ENCODE data around the gene MTOR. TPM values are rescaled to one million over a fixed set of nuclear protein-coding genes. Genes with fewer than 3 reads are reported as not detected.

Gene MTOR
- total RNA-seq, 1 donor from 2014 or later, result 55.1 TPM

DNA sequence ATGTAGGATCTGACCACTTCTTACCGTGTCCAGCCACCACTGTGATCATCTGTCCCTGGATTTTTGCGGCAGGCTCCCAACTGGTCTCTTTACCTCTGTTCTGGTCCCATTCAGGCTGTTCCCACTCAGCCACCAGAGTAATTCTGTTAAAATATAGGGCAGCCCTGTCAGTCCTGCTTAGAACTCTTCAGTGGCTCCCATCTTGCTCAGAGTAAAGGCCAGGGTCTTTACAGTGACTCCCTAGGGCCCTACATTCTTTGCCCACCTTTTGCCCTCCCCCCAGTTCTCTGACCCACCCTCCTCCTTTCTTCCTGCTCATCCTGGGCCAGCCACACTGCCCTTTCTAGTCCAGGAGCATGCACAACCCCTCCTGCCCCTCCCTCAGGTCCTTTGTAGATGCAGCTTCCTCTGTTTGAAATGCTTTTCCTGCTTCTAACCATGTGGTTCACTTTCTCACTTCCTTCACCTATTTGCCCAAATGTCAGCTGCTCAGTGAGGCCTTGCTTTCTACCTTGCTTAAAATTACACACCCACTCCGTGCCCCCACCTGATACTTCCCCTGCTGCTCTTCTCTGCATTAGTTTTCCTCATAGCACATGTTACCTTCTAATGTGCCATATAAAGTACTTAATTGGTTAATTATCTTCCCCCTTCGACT is 18.5 kb upstream of the MTOR start:
- no peaks in the 10 kb centered on the region for H3K9me3 Mint-ChIP-seq
- peak overlapping the region; percentile 87 for H3K27ac Mint-ChIP-seq
- CTCF ChIA-PET, result interaction anchor here (1.0 kb wide), 1 partner anchor 198 kb away, joined by 3 read pairs; the partner anchor contains the start of gene DISP3
- H3K4me3 Mint-ChIP-seq, result peak overlapping the region; percentile 61
- peaks cover 67% of the 10 kb centered on the region for H3K4me1 Mint-ChIP-seq
- H3K36me3 Mint-ChIP-seq (ENCODE audit: low read depth), result peaks cover 72% of the 10 kb centered on the region
- TF ChIP-seq, protein P1, sequence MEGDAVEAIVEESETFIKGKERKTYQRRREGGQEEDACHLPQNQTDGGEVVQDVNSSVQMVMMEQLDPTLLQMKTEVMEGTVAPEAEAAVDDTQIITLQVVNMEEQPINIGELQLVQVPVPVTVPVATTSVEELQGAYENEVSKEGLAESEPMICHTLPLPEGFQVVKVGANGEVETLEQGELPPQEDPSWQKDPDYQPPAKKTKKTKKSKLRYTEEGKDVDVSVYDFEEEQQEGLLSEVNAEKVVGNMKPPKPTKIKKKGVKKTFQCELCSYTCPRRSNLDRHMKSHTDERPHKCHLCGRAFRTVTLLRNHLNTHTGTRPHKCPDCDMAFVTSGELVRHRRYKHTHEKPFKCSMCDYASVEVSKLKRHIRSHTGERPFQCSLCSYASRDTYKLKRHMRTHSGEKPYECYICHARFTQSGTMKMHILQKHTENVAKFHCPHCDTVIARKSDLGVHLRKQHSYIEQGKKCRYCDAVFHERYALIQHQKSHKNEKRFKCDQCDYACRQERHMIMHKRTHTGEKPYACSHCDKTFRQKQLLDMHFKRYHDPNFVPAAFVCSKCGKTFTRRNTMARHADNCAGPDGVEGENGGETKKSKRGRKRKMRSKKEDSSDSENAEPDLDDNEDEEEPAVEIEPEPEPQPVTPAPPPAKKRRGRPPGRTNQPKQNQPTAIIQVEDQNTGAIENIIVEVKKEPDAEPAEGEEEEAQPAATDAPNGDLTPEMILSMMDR (IDR thresholded peaks at IDR 0.05), result no peak
- intact Hi-C loops (cut with micrococcal nuclease), result loop anchor here (1.0 to 2.0 kb wide), 2 partner anchors 8 to 18 kb away; partner anchors contain the start of genes MTOR and UBIAD1
- DNase-seq (peak; percentile 18), ATAC-seq (ENCODE audit: low read depth) (peak; percentile 94)
- POLR2A ChIA-PET, result interaction anchor here (0.6 to 2.4 kb wide), 7 partner anchors 19 to 879 kb away, joined by 3 to 21 read pairs (median 4); partner anchors contain the start of gene MTOR
- H3K27me3 Mint-ChIP-seq, result no peaks in the 10 kb centered on the region

DNA sequence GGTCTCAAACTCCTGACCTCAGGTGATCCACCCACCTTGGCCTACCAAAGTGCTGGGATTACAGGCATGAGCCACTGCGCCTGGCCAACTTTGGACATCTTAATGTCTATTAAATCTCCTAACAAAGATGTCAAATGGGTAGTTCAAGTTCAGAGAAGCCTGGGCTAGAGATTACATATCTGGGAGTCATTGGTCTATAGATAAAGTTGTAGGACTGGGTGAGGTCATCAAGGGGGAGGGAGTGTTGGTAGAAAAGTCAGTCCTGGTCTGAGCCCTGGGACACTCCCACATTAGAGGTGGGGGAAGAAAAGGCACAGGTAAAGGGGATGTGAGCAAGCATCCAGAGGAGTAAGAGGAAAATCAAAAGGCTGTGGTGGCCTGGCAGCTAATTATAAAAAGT is 17.3 kb upstream of the MTOR start:
- Mint-ChIP-seq H3K9me3 (no peaks in the 10 kb centered on the region), H3K27ac (peak overlapping the region; percentile 87), H3K36me3 (ENCODE audit: low read depth) (peaks cover 68% of the 10 kb centered on the region), H3K27me3 (no peaks in the 10 kb centered on the region), H3K4me3 (no peak overlapping the region), H3K4me1 (peaks cover 74% of the 10 kb centered on the region)
- no peak for DNase-seq
- no peak for ATAC-seq (ENCODE audit: low read depth)
- intact Hi-C loops (cut with micrococcal nuclease), result loop anchor here (2.0 kb wide), 1 partner anchor 17 kb away; the partner anchor contains the start of gene MTOR
- ChIA-PET POLR2A (interaction anchor here (0.7 to 2.4 kb wide), 2 partner anchors 18 to 1344 kb away, joined by 3 to 21 read pairs; partner anchors contain the start of gene MTOR), CTCF (no interaction called here)
- TF ChIP-seq, protein P1 (IDR thresholded peaks at IDR 0.05), result no peak

DNA sequence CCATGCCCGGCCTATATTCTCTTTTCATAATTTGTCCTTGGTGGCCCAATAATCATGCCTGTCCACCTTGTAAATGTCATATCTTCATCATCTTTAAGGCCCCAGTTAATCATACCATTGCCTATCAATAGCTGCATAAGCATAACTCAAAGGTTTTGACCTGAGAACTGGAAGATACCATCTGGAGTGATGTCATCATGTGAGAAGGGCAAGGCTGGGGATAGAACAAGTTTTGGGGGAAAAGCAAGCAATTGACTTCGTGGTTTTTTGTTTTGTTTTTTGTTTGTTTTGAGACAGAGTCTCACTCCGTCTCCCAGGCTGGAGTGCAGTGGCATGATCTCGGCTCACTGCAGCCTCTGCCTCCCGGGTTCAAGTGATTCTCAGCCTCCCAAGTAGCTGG is 16.8 kb upstream of the MTOR start:
- H3K27ac Mint-ChIP-seq, result no peak overlapping the region
- CTCF ChIA-PET, result no interaction called here
- H3K36me3 Mint-ChIP-seq (ENCODE audit: low read depth), result peaks cover 68% of the 10 kb centered on the region
- POLR2A ChIA-PET, result no interaction called here
- H3K9me3 Mint-ChIP-seq, result no peaks in the 10 kb centered on the region
- H3K4me3 Mint-ChIP-seq, result no peak overlapping the region
- intact Hi-C loops (cut with micrococcal nuclease), result no loop called here
- TF ChIP-seq, protein P1 (IDR thresholded peaks at IDR 0.05), result no peak
- peaks cover 74% of the 10 kb centered on the region for H3K4me1 Mint-ChIP-seq
- no peaks in the 10 kb centered on the region for H3K27me3 Mint-ChIP-seq
- ATAC-seq (ENCODE audit: low read depth) (no peak), DNase-seq (no peak)

DNA sequence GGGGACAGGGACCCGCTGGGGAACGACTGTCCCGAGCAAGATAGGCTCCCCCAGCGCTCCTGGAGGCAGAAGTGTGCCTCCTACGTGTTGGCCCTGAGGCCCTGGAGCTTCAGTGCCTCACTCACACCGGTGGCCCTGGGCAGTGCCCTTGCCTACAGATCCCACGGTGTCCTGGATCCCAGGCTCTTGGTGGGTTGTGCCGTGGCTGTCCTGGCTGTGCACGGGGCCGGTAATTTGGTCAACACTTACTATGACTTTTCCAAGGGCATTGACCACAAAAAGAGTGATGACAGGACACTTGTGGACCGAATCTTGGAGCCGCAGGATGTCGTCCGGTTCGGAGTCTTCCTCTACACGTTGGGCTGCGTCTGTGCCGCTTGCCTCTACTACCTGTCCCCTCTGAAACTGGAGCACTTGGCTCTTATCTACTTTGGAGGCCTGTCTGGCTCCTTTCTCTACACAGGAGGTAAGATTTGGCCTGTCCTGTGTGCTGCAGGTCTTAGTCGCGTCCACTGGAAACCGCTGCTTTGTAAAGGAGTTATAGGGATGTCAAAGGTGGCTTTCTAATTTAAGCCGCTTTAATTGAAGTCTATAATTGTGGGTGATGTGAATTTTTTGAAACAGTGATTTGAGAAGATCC is 11.4 kb upstream of the MTOR start:
- CTCF ChIA-PET, result no interaction called here
- peak overlapping the region; percentile 96 for H3K27ac Mint-ChIP-seq
- intact Hi-C loops (cut with micrococcal nuclease), result loop anchor here (1.0 to 2.0 kb wide), 5 partner anchors 8 to 635 kb away; partner anchors contain the start of genes CLCN6, MAD2L2 and MTOR
- H3K27me3 Mint-ChIP-seq, result no peaks in the 10 kb centered on the region
- peak overlapping the region; percentile 93 for H3K4me3 Mint-ChIP-seq
- peak; percentile 40 for ATAC-seq (ENCODE audit: low read depth)
- no peaks in the 10 kb centered on the region for H3K9me3 Mint-ChIP-seq
- TF ChIP-seq, protein P1 (IDR thresholded peaks at IDR 0.05), result no peak
- POLR2A ChIA-PET, result interaction anchor here (0.8 to 3.5 kb wide), 8 partner anchors 9 to 635 kb away, joined by 3 to 79 read pairs (median 7); partner anchors contain the start of genes CLCN6, EXOSC10, MTOR and TARDBP
- H3K4me1 Mint-ChIP-seq, result peaks cover 35% of the 10 kb centered on the region
- peaks cover 28% of the 10 kb centered on the region for H3K36me3 Mint-ChIP-seq (ENCODE audit: low read depth)
- no peak for DNase-seq

Data from activated B cell treated with CpG ODN at 0.5 μM for 24 hours (primary cell).